Karpas-422 (cell line): ENCODE data around the gene GH1. TPM values are rescaled to one million over a fixed set of nuclear protein-coding genes. Genes with fewer than 3 reads are reported as not detected.

Source experiments
- DNase-seq: peaks from one replicate; pipeline ENCODE4 v3.0.0-alpha.2; 2015
- H2AFZ ChIP-seq: fragments of 200-600 bp; sonication (generic); 2 replicates; pipeline ENCODE4 v1.6.1; 2014; ENCODE audit warnings: antibody characterized with exemption, low read length, mixed read lengths
- H3K27ac ChIP-seq: fragments of 200-600 bp; sonication (generic); 2 replicates; pipeline ENCODE4 v1.5.1; 2014; ENCODE audit warnings: mild to moderate bottlenecking, low read length, moderate library complexity
- H3K27me3 ChIP-seq: fragments of 200-600 bp; sonication (generic); 2 replicates; pipeline ENCODE4 v1.6.1; 2014; ENCODE audit warnings: low read length, mixed read lengths
- H3K36me3 ChIP-seq: fragments of 200-600 bp; sonication (generic); 2 replicates; pipeline ENCODE4 v1.6.1; 2014; ENCODE audit warnings: low read length, mixed read lengths; ENCODE audit not compliant: insufficient read depth
- H3K4me1 ChIP-seq: fragments of 200-600 bp; sonication (generic); 2 replicates; pipeline ENCODE4 v1.6.1; 2014; ENCODE audit warnings: mild to moderate bottlenecking, low read length, mixed read lengths
- H3K4me2 ChIP-seq: fragments of 200-600 bp; sonication (generic); 2 replicates; pipeline ENCODE4 v1.6.1; 2014; ENCODE audit warnings: low read length, low read depth, mild to moderate bottlenecking; ENCODE audit not compliant: poor library complexity, severe bottlenecking
- H3K4me3 ChIP-seq: fragments of 200-600 bp; sonication (generic); 2 replicates; pipeline ENCODE4 v1.5.1; 2014; ENCODE audit warnings: mild to moderate bottlenecking, antibody characterized with exemption, low read length, mixed read lengths
- H3K79me2 ChIP-seq: fragments of 200-600 bp; sonication (generic); 2 replicates; pipeline ENCODE4 v1.6.1; 2014; ENCODE audit warnings: mild to moderate bottlenecking, low read length, mixed read lengths
- H3K9ac ChIP-seq: fragments of 200-600 bp; sonication (generic); 2 replicates; pipeline ENCODE4 v1.6.0; 2014; ENCODE audit warnings: low read length
- H3K9me2 ChIP-seq: fragments of 200-600 bp; sonication (generic), shearing (Covaris generic); replicated peaks from 2 replicates; pipeline ENCODE4 v1.6.0; 2014; ENCODE audit warnings: mild to moderate bottlenecking, low read length, moderate library complexity; ENCODE audit not compliant: insufficient read depth
- H3K9me3 ChIP-seq: fragments of 300-700, 200-600 bp; sonication (generic); 2 replicates; pipeline ENCODE4 v1.6.1; 2014; ENCODE audit warnings: low read length, mixed read lengths
- H4K20me1 ChIP-seq: fragments of 200-600 bp; sonication (generic); 2 replicates; pipeline ENCODE4 v1.6.1; 2014; ENCODE audit warnings: mild to moderate bottlenecking, antibody characterized with exemption, low read length, low read depth; ENCODE audit not compliant: insufficient read depth
- total RNA-seq: library from RNA; depleted of rRNA; stranded (reverse); fragments of >200 nt; shearing (Covaris generic); gene quantifications from 2 replicates; pipeline ENCODE4 v1.2.3, GENCODE V29; 2014; ENCODE audit warnings: low replicate concordance

Gene GH1
- total RNA-seq, 1 experiment from 2014 or later = not detected

DNA sequence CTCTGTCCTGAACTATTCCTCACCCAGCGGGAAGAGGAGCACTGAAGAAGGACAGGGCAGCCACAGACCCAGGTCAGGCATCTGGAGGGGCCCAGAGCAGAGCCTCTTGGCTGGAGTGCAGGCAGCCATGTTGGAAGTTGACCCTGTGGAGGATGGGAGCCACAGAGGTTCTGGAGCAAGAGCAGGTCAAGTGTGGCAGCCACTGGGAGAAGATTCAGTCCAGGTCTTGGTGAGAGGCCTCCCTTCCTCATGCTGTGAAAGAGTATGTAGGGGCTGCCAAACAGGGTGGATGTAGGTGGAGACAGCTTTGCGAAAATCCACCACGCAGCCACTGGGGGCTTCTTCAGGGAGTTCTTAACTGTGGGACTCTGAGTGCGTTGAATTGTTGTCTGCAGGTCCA lies 14.1 kb upstream of the GH1 start:
- peaks cover 27% of the 10 kb centered on the region for H3K79me2 ChIP-seq
- peak; percentile 65 for DNase-seq
- peak overlapping the region; percentile 100 for H3K4me3 ChIP-seq
- peak overlapping the region; percentile 99 for H3K27ac ChIP-seq
- no peak overlapping the region for H2AFZ ChIP-seq
- no peaks in the 10 kb centered on the region for H3K27me3 ChIP-seq
- H4K20me1 ChIP-seq = peaks cover 20% of the 10 kb centered on the region
- H3K4me2 ChIP-seq = peak overlapping the region; percentile 94
- peaks cover 82% of the 10 kb centered on the region for H3K4me1 ChIP-seq
- H3K9me2 ChIP-seq = no peaks in the 10 kb centered on the region
- H3K36me3 ChIP-seq = peaks cover 38% of the 10 kb centered on the region
- no peaks in the 10 kb centered on the region for H3K9me3 ChIP-seq
- peak overlapping the region; percentile 100 for H3K9ac ChIP-seq

- peak within 1 kb of the TSS; percentile 100 for H3K9ac ChIP-seq
- no peak within 1 kb of the TSS for H2AFZ ChIP-seq
- H3K4me1 ChIP-seq = peaks cover 83% of the 10 kb centered on the region
- peaks cover 27% of the 10 kb centered on the region for H3K79me2 ChIP-seq
- H3K9me3 ChIP-seq = no peaks in the 10 kb centered on the region
- no peaks in the 10 kb centered on the region for H3K27me3 ChIP-seq
- H3K27ac ChIP-seq = peak within 1 kb of the TSS; percentile 99
- peaks cover 38% of the 10 kb centered on the region for H3K36me3 ChIP-seq
- no peaks in the 10 kb centered on the region for H3K9me2 ChIP-seq
- DNase-seq = peak; percentile 97
- peak within 1 kb of the TSS; percentile 100 for H3K4me3 ChIP-seq
- peaks cover 20% of the 10 kb centered on the region for H4K20me1 ChIP-seq
- H3K4me2 ChIP-seq = peak within 1 kb of the TSS; percentile 94
These were observed 13.4 kb upstream of the GH1 start, which contains the start of gene CD79B for GRCh38 chr17:63931981-63932561. Gene CD79B (minus strand): TSS chr17:63932331. CDS start chr17:63932261, 70 bp downstream.

DNA sequence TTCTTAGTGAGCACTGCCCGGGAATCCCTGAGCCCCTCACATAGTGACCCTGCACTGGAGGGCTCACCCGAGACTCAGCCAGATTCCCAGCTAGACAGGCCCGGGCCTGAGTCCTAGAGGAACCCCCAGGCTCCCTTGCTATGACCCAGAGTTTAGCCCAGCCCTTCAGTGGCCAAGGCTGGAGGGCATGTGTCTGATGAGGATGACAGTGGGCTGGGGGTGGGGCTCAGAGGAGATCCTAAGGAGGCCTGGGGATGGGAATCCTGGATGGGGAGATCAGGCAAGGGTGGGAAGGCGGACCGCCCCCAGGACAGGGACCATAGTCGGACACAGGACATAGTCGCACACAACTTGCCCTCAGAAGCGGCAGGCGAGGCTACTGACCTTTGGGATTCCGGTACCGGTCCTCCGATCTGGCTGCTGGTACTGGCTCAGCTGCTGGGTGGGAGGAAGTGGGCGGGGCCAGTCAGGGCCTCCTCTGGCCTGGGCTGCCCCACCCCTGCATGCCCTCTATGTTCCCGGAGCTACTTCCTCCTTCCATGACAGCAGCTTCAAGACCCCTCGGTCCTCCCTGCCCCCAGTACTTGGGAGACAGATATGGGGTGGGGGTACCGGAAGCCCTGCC lies 12.4 kb upstream of the GH1 start:
- no peaks in the 10 kb centered on the region for H3K9me2 ChIP-seq
- peaks cover 27% of the 10 kb centered on the region for H3K79me2 ChIP-seq
- peaks cover 20% of the 10 kb centered on the region for H4K20me1 ChIP-seq
- H3K9ac ChIP-seq = peak overlapping the region; percentile 100
- peaks cover 83% of the 10 kb centered on the region for H3K4me1 ChIP-seq
- no peaks in the 10 kb centered on the region for H3K9me3 ChIP-seq
- H3K27ac ChIP-seq = peak overlapping the region; percentile 99
- peaks cover 42% of the 10 kb centered on the region for H3K36me3 ChIP-seq
- H2AFZ ChIP-seq = no peak overlapping the region
- H3K4me3 ChIP-seq = peak overlapping the region; percentile 100
- DNase-seq = peak; percentile 93
- H3K4me2 ChIP-seq = peak overlapping the region; percentile 94
- H3K27me3 ChIP-seq = no peaks in the 10 kb centered on the region

GRCh38 chr17:63929860-63930766 lies 11.5 kb upstream of the GH1 start:
- peaks cover 27% of the 10 kb centered on the region for H3K79me2 ChIP-seq
- H2AFZ ChIP-seq = no peak overlapping the region
- H3K9me3 ChIP-seq = no peaks in the 10 kb centered on the region
- peak overlapping the region; percentile 100 for H3K9ac ChIP-seq
- peak; percentile 55 for DNase-seq
- peaks cover 20% of the 10 kb centered on the region for H4K20me1 ChIP-seq
- no peaks in the 10 kb centered on the region for H3K27me3 ChIP-seq
- H3K4me2 ChIP-seq = peak overlapping the region; percentile 94
- no peaks in the 10 kb centered on the region for H3K9me2 ChIP-seq
- H3K4me1 ChIP-seq = peaks cover 91% of the 10 kb centered on the region
- H3K4me3 ChIP-seq = peak overlapping the region; percentile 100
- peaks cover 42% of the 10 kb centered on the region for H3K36me3 ChIP-seq
- H3K27ac ChIP-seq = peak overlapping the region; percentile 99

- Histone ChIP-seq H3K4me3 (peak overlapping the region; percentile 100), H3K27me3 (no peaks in the 10 kb centered on the region), H3K36me3 (peaks cover 42% of the 10 kb centered on the region), H3K9me3 (no peaks in the 10 kb centered on the region), H4K20me1 (peaks cover 20% of the 10 kb centered on the region), H3K79me2 (peaks cover 27% of the 10 kb centered on the region), H3K27ac (peak overlapping the region; percentile 99), H3K9ac (peak overlapping the region; percentile 100), H3K4me2 (peak overlapping the region; percentile 94), H3K9me2 (no peaks in the 10 kb centered on the region), H3K4me1 (peaks cover 89% of the 10 kb centered on the region), H2AFZ (no peak overlapping the region)
- no peak for DNase-seq
These were observed 10.5 kb upstream of the GH1 start for GRCh38 chr17:63928966-63929695.

DNA sequence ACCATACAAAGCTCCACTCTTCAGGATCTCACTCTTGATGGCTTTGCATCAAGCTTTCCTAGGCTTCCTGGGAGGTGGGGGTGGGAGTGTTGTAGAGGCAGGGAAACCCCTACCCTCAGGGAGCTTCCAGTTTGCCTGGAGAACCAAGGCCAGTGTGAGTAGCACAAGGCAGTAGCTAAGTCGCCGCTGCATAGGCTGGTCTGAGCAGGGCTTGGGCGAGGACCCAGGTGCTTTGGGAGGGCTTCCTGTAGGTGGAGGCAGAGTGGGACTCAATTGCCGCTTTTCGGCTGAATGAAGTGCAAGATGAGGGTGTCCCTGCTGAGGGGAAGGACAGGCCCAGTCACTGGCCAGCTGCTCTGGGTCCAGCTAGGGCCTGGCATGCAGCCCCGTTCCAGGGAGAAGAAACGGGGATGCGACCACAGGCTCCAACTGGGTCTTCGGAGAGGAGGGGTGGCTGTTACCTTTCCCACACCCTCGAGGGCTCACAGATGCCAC lies 9.6 kb upstream of the GH1 start:
- Histone ChIP-seq H3K4me3 (peak overlapping the region; percentile 100; the same call in 1 of the 2 replicates), H3K9ac (peak overlapping the region; percentile 100), H3K9me2 (no peaks in the 10 kb centered on the region), H3K27ac (peak overlapping the region; percentile 99), H4K20me1 (peaks cover 20% of the 10 kb centered on the region), H3K36me3 (peaks cover 42% of the 10 kb centered on the region), H3K79me2 (peaks cover 27% of the 10 kb centered on the region), H2AFZ (no peak overlapping the region), H3K4me1 (peaks cover 87% of the 10 kb centered on the region), H3K27me3 (no peaks in the 10 kb centered on the region), H3K4me2 (peak overlapping the region; percentile 94), H3K9me3 (no peaks in the 10 kb centered on the region)
- peak; percentile 79 for DNase-seq

GRCh38 chr17:63927464-63928171 lies 9.0 kb upstream of the GH1 start:
- H3K36me3 ChIP-seq = peaks cover 42% of the 10 kb centered on the region
- H3K9me2 ChIP-seq = no peaks in the 10 kb centered on the region
- H3K4me1 ChIP-seq = peaks cover 87% of the 10 kb centered on the region
- peak overlapping the region; percentile 100 for H3K4me3 ChIP-seq
- H2AFZ ChIP-seq = no peak overlapping the region
- peak; percentile 91 for DNase-seq
- H4K20me1 ChIP-seq = peaks cover 20% of the 10 kb centered on the region
- H3K9me3 ChIP-seq = no peaks in the 10 kb centered on the region
- H3K27ac ChIP-seq = peak overlapping the region; percentile 99
- peak overlapping the region; percentile 94 for H3K4me2 ChIP-seq
- H3K27me3 ChIP-seq = no peaks in the 10 kb centered on the region
- H3K79me2 ChIP-seq = peaks cover 27% of the 10 kb centered on the region
- peak overlapping the region; percentile 100 for H3K9ac ChIP-seq
